IPS-20b (cell line): Measurements from ENCODE around the gene LIG3.
"Not testable (repeated sequence)": the region's sequence is repeated elsewhere in the genome, so short reads cannot be mapped to it uniquely, and the experiment has no call there.

Experiments used
- H3K27ac ChIP-seq: one replicate; pipeline ENCODE4 v1.5.1; 2013; ENCODE audit warnings: low read length
- H3K27me3 ChIP-seq: 2 replicates; pipeline ENCODE4 v1.6.1; 2013; ENCODE audit warnings: mild to moderate bottlenecking, low read length, inconsistent platforms; ENCODE audit not compliant: insufficient read depth
- H3K36me3 ChIP-seq: 2 replicates; pipeline ENCODE4 v1.6.1; 2013; ENCODE audit warnings: low read depth, mild to moderate bottlenecking, inconsistent platforms, low read length, moderate library complexity; ENCODE audit not compliant: insufficient read depth
- H3K4me1 ChIP-seq: 2 replicates; pipeline ENCODE4 v1.6.1; 2013; ENCODE audit warnings: mild to moderate bottlenecking, control low read depth, inconsistent platforms, low read length, moderate library complexity; ENCODE audit not compliant: insufficient read depth
- H3K4me3 ChIP-seq: 2 replicates; pipeline ENCODE4 v1.5.1; 2013; ENCODE audit warnings: mild to moderate bottlenecking, low read length, inconsistent platforms
- H3K9ac ChIP-seq: 2 replicates; pipeline ENCODE4 v1.6.1; 2013; ENCODE audit warnings: low read depth, mild to moderate bottlenecking, inconsistent platforms, low read length, moderate library complexity
- H3K9me3 ChIP-seq: 2 replicates; pipeline ENCODE4 v1.6.1; 2013; ENCODE audit warnings: mild to moderate bottlenecking, low read depth, low read length, inconsistent platforms; ENCODE audit not compliant: insufficient read depth

LIG3 gene

DNA sequence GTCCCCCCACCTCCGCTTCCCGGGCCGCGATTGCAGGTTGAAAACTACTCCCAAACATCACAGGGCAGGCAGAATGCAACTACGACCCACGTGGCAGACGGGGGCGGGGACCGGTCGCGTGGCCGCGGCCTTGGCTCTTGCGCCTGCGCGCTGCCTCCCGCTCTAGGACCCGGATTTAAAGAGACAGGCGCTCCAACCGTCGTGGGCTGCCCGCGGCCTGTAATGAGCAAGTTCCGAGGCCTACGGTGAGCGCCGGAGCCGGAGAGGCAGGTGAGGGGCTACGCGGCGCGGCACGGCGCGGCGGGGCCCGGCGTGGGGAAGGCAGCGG, at the start of gene LIG3:
LIG3 (plus strand) TSS at position 160 of the 328 bp plus-strand sequence. CDS start 2,494 bp downstream, outside the sequence.
- no peaks in the 10 kb centered on the region for H3K27me3 ChIP-seq

GRCh38 chr17:34950780-34951179, 29.5 kb upstream of the LIG3 start:
- H3K4me3 ChIP-seq, H3K27ac ChIP-seq, H3K9ac ChIP-seq, H3K9me3 ChIP-seq, H3K36me3 ChIP-seq, H3K4me1 ChIP-seq, H3K27me3 ChIP-seq: not testable (repeated sequence)

More for the DNA sequence above, at the start of gene LIG3:
- Histone ChIP-seq H3K4me3 (peak within 1 kb of the TSS; percentile 82), H3K36me3 (peaks cover 25% of the 10 kb centered on the region), H3K9me3 (no peaks in the 10 kb centered on the region), H3K27ac (peak within 1 kb of the TSS; percentile 93), H3K4me1 (peaks cover 8% of the 10 kb centered on the region; the same call in 1 of the 2 replicates), H3K9ac (peak within 1 kb of the TSS; percentile 93)

DNA sequence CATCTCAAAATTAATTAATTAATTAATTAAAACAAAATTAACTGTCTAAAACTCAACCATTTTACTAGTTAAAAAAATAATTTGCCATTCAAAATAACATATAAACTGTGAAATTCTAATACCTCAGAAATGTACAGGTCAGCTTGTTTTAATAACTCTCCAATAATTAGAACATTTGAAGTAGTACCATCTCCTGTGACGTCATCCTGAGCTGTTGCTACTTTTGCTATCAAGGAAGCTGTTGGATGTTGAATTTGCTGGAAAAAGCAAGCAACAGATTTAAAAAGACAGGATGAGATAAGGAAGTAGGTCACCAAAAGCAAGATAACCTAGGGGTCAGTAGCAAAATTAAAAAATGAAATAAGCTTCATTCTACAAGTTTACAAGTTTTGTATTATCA, 21.9 kb upstream of the LIG3 start:
- no peak overlapping the region for H3K27ac ChIP-seq
- no peak overlapping the region for H3K9ac ChIP-seq
- H3K4me1 ChIP-seq, result peaks cover 3% of the 10 kb centered on the region; the same call in 1 of the 2 replicates
- no peak overlapping the region for H3K4me3 ChIP-seq
- peaks cover 6% of the 10 kb centered on the region; the same call in 1 of the 2 replicates for H3K36me3 ChIP-seq
- peaks cover 38% of the 10 kb centered on the region for H3K27me3 ChIP-seq
- no peaks in the 10 kb centered on the region for H3K9me3 ChIP-seq

GRCh38 chr17:34961093-34961911, 19.0 kb upstream of the LIG3 start, which contains the start of the genes CCT6B and ZNF830:
TSS of gene CCT6B (minus strand) at chr17:34961460. CDS start at chr17:34961393, 67 bp downstream.
TSS of gene ZNF830 (plus strand) at chr17:34961540. CDS start at chr17:34961567, 27 bp downstream.
- Histone ChIP-seq H3K27ac (peak within 1 kb of the TSS; percentile 68), H3K4me3 (peak within 1 kb of the TSS; percentile 97), H3K9me3 (no peaks in the 10 kb centered on the region), H3K27me3 (peaks cover 32% of the 10 kb centered on the region), H3K36me3 (peaks cover 33% of the 10 kb centered on the region), H3K4me1 (peaks cover 3% of the 10 kb centered on the region; the same call in 1 of the 2 replicates), H3K9ac (peak within 1 kb of the TSS; percentile 88)

DNA sequence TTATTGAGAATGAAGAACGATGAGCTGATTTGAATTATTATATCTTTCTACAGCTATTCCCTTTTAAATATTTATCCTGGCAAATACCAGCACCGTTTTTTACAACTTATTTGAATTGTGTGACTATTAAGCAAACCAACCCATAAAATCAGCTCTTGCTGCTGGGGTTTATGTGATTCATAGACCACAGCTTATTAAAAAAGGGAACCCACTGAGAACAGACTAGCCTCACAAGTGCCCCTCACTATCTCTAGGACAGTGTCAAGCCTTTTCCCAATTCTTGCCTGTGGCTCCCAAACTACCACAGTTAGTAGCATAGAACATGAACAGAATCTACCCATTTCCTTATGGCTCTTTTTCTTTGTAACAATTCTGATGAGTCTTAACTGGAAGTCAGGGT, 6.1 kb upstream of the LIG3 start:
- Histone ChIP-seq H3K9ac (no peak overlapping the region), H3K36me3 (no peaks in the 10 kb centered on the region), H3K27me3 (no peaks in the 10 kb centered on the region), H3K9me3 (no peaks in the 10 kb centered on the region), H3K4me1 (no peaks in the 10 kb centered on the region; the same call in 1 of the 2 replicates), H3K27ac (no peak overlapping the region), H3K4me3 (no peak overlapping the region)

GRCh38 chr17:34974794-34975785, 5.2 kb upstream of the LIG3 start:
- H3K27me3 ChIP-seq, result no peaks in the 10 kb centered on the region
- no peak overlapping the region for H3K27ac ChIP-seq
- no peaks in the 10 kb centered on the region for H3K36me3 ChIP-seq
- H3K4me3 ChIP-seq, result no peak overlapping the region
- H3K9me3 ChIP-seq, result no peaks in the 10 kb centered on the region
- no peak overlapping the region for H3K9ac ChIP-seq
- peaks cover 3% of the 10 kb centered on the region; the same call in 1 of the 2 replicates for H3K4me1 ChIP-seq

DNA sequence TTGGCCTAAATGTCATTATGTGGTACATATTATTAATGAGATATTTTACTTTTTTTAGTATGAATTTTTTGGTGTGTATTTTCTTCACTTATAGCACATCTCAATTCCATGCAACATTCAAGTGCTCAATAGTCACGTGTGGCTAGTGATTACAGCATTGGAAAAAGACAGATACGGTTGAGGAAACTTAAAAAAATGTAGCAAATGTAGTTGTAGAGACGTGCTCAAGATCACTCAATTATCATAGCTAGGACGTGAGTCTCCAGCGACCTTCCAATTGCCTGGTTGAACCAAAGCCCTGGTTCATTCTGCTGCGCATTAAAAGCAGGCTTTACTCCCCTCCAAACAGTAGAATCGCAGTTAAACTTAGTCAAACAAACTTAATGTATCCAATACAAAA, 1.2 kb upstream of the LIG3 start:
- H3K27ac ChIP-seq, result no peak overlapping the region
- H3K9me3 ChIP-seq, result no peaks in the 10 kb centered on the region
- peaks cover 8% of the 10 kb centered on the region; the same call in 1 of the 2 replicates for H3K4me1 ChIP-seq
- no peaks in the 10 kb centered on the region for H3K27me3 ChIP-seq
- H3K4me3 ChIP-seq, result peak overlapping the region; percentile 82
- H3K36me3 ChIP-seq, result peaks cover 14% of the 10 kb centered on the region
- H3K9ac ChIP-seq, result peak overlapping the region; percentile 93; the same call in 1 of the 2 replicates

DNA sequence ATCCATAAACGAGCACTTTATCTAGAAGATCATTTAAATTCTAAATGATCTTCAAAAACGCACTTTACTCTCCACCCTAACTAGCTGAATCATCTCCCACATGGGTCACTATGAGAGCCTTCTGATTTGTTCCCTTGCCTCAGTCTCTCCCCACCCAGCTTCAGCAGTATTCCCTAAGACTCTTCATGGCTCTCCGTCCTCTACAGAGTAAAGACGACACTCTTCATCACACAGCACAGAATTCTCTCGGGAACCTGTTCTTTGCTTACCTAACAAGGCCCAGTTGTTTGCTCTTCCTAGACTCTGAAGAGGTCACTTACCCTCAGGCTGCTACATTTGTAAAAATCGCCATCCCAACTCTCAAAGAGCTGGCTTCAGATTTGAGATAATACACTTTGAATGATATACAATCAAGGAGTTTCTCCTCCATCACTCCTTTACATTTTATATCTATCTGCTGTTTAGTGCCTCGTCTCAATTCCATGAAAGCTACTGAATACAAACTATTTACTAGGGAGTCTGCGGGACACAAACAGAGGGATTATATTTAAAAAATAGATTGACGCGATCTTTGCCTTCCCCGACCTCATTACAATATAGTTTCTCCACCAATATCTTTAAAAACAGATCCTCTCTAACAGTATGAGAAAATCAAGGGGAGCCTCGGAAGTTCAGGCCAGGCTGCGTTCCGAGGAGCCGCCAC, 511 bp upstream of the LIG3 start:
- Histone ChIP-seq H3K27me3 (no peaks in the 10 kb centered on the region), H3K4me3 (peak overlapping the region; percentile 82), H3K27ac (no peak overlapping the region), H3K4me1 (peaks cover 8% of the 10 kb centered on the region; the same call in 1 of the 2 replicates), H3K9me3 (no peaks in the 10 kb centered on the region), H3K36me3 (peaks cover 20% of the 10 kb centered on the region), H3K9ac (peak overlapping the region; percentile 93)

GRCh38 chr17:34980681-34981537, 597 bp downstream of the LIG3 start:
- peak overlapping the region; percentile 93 for H3K27ac ChIP-seq
- peak overlapping the region; percentile 82 for H3K4me3 ChIP-seq
- H3K9me3 ChIP-seq, result no peaks in the 10 kb centered on the region
- peak overlapping the region; percentile 93 for H3K9ac ChIP-seq
- no peaks in the 10 kb centered on the region for H3K27me3 ChIP-seq
- peaks cover 31% of the 10 kb centered on the region for H3K36me3 ChIP-seq
- H3K4me1 ChIP-seq, result peaks cover 8% of the 10 kb centered on the region; the same call in 1 of the 2 replicates

DNA sequence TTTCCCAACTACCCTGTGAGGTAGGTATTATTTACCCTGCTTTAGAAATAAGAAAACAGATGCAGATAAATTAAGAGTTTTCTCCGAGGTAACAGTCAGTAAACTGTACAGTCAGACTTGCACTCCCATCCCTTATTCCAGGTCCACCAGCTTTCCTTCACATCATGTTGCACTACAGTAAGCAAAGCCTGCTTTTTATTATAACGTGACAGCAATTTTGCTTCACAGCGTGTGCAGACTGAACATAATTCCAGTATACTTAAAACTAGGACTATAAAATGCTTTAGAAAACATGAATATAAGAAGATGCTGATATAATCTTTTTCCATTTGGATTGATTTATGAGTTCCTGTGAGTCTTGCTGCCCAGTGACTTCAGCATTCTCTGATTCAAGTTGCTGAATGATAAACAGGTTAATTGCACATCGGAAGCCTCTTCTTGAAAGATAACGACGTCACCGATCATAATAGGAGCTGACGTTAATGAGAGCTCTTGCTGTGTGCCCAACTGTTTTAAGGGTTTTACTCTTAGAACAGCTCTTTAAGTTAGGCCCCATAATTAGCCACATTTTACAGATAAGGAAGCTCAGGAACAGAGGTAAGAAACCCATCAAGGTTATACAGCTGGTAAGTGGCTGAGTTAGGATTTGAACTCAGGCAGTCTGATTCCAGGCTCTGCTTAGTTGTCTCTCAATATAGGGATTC, 1.4 kb downstream of the LIG3 start:
- H3K36me3 ChIP-seq, result peaks cover 39% of the 10 kb centered on the region
- H3K4me1 ChIP-seq, result peaks cover 8% of the 10 kb centered on the region; the same call in 1 of the 2 replicates
- peak overlapping the region; percentile 82 for H3K4me3 ChIP-seq
- H3K27me3 ChIP-seq, result no peaks in the 10 kb centered on the region
- H3K9ac ChIP-seq, result peak overlapping the region; percentile 93
- no peaks in the 10 kb centered on the region for H3K9me3 ChIP-seq
- H3K27ac ChIP-seq, result peak overlapping the region; percentile 93
